Keratinocyte (primary cell): ENCODE data around the gene ARID3A.

Experiments
- CTCF ChIP-seq, 3 experiments: IDR thresholded peaks in 1 of 3; conservative IDR thresholded peaks in 1 of 3; optimal IDR thresholded peaks in 1 of 3; 2 replicates in 2 of 3; 3 replicates in 1 of 3; pipeline versions ENCODE3 to v1.5.1; 2011; ENCODE audit warnings: low read length in 3 of 3, mild to moderate bottlenecking in 3 of 3, moderate library complexity in 2 of 3, control low read depth in 1 of 3, inconsistent platforms in 1 of 3; ENCODE audit not compliant: insufficient read depth in 2 of 3; ENCODE audit errors: extremely low read depth in 1 of 3
- EZH2 ChIP-seq: IDR thresholded peaks from one replicate; pipeline ENCODE4 v1.6.1; 2012; ENCODE audit warnings: inconsistent platforms, mild to moderate bottlenecking, low read length, moderate library complexity

GRCh38 chr19:936175-936546, 10.3 kb downstream of the ARID3A start:
- TF ChIP-seq CTCF (optimal IDR thresholded peaks at IDR 0.05 in 1 of 3, IDR thresholded peaks at IDR 0.05 in 1 of 3, conservative IDR thresholded peaks at IDR 0.05 in 1 of 3; ENCODE audit: extremely low read depth in 1 of 3, insufficient read depth in 2 of 3, low read length in 3 of 3) (no peak), EZH2 (no peak)
